HCEC 1CT (cell line): ENCODE data around the gene GABRE.
A peak's percentile ranks its signal among the peaks of the same experiment; 100 is the strongest.

Experiments used
- DNase-seq: peaks from one replicate; pipeline ENCODE4 v3.0.0-alpha.2; 2017

The GABRE gene

GRCh38 chrX:151974336-151975227, at the start of gene GABRE:
Gene GABRE (minus strand): TSS chrX:151974676. CDS start chrX:151974625, 51 bp downstream.
- DNase-seq = peak; percentile 39

GRCh38 chrX:152020888-152021287, 46.4 kb upstream of the GABRE start:
- no peak for DNase-seq

GRCh38 chrX:151999813-152000212, 25.3 kb upstream of the GABRE start:
- DNase-seq = no peak

- DNase-seq = no peak
Observed at GRCh38 chrX:151997539-151997938, 23.1 kb upstream of the GABRE start.

GRCh38 chrX:151996347-151996746, 21.9 kb upstream of the GABRE start:
- DNase-seq = no peak

- no peak for DNase-seq
Observed at GRCh38 chrX:151994476-151994875, 20.0 kb upstream of the GABRE start.

- DNase-seq = no peak
Observed at GRCh38 chrX:151988706-151989299, 14.3 kb upstream of the GABRE start.

- no peak for DNase-seq
Observed at GRCh38 chrX:151987108-151987507, 12.6 kb upstream of the GABRE start.

GRCh38 chrX:151985955-151986354, 11.5 kb upstream of the GABRE start:
- DNase-seq = peak; percentile 60

GRCh38 chrX:151985531-151985930, 11.1 kb upstream of the GABRE start:
- DNase-seq = no peak

GRCh38 chrX:151984902-151985301, 10.4 kb upstream of the GABRE start:
- no peak for DNase-seq

GRCh38 chrX:151984328-151984727, 9.9 kb upstream of the GABRE start:
- peak; percentile 83 for DNase-seq

- DNase-seq = no peak
Observed at GRCh38 chrX:151983186-151983585, 8.7 kb upstream of the GABRE start.

- DNase-seq = peak; percentile 74
Observed at GRCh38 chrX:151982222-151982621, 7.7 kb upstream of the GABRE start.

- DNase-seq = peak; percentile 75
Observed at GRCh38 chrX:151981129-151981528, 6.7 kb upstream of the GABRE start.

- DNase-seq = no peak
Observed at GRCh38 chrX:151977923-151978322, 3.4 kb upstream of the GABRE start.

GRCh38 chrX:151977009-151977408, 2.5 kb upstream of the GABRE start:
- DNase-seq = no peak

- DNase-seq = no peak
Observed at GRCh38 chrX:151975736-151976275, 1.3 kb upstream of the GABRE start.

GRCh38 chrX:151975228-151975593, 735 bp upstream of the GABRE start:
- DNase-seq = no peak

- DNase-seq = no peak
Observed at GRCh38 chrX:151973851-151974335, 583 bp downstream of the GABRE start.

- no peak for DNase-seq
Observed at GRCh38 chrX:151973060-151973661, 1.3 kb downstream of the GABRE start.

- peak; percentile 86 for DNase-seq
Observed at GRCh38 chrX:151970661-151971060, 3.8 kb downstream of the GABRE start.

GRCh38 chrX:151970027-151970426, 4.4 kb downstream of the GABRE start:
- no peak for DNase-seq

- no peak for DNase-seq
Observed at GRCh38 chrX:151966236-151966635, 8.2 kb downstream of the GABRE start.
